ENCODE results near the gene ZSCAN31. TPM values are rescaled to one million over a fixed set of nuclear protein-coding genes. Genes with fewer than 3 reads are reported as not detected.

The ZSCAN31 gene
- total and polyA plus RNA-seq, 7 donors: 1.8 to 10.8 (median 4.8) TPM

- no peak for ATAC-seq
- H3K27ac ChIP-seq: no peak overlapping the region
- peaks cover 26% of the 10 kb centered on the region for H3K4me1 ChIP-seq
- no peaks in the 10 kb centered on the region for H3K9me3 ChIP-seq
- no peaks in the 10 kb centered on the region for H3K27me3 ChIP-seq (ENCODE audit: insufficient read depth in 3 of 3, low read length in 2 of 3)
- intact Hi-C loops (cut with DNase I): loop anchor here (2.0 to 10.0 kb wide), 7 partner anchors 90 to 1170 kb away; partner anchors contain the start of genes ZSCAN26 (in 2 of the 2), ZKSCAN4 (in 1 of the 2) and ZSCAN9 (in 1 of the 2)
- DNase-seq: no peak
- no peak overlapping the region for H3K4me3 ChIP-seq
- peaks cover 0 to 26% of the 10 kb centered on the region in 2 donors for H3K36me3 ChIP-seq (ENCODE audit: insufficient read depth in 1 of 2, low read depth in 1 of 2)
- WGBS, 3 donors: 85 to 88% (median 87%) methylated on average over 6 of the region's 6 CpGs
- TF ChIP-seq, protein P1, sequence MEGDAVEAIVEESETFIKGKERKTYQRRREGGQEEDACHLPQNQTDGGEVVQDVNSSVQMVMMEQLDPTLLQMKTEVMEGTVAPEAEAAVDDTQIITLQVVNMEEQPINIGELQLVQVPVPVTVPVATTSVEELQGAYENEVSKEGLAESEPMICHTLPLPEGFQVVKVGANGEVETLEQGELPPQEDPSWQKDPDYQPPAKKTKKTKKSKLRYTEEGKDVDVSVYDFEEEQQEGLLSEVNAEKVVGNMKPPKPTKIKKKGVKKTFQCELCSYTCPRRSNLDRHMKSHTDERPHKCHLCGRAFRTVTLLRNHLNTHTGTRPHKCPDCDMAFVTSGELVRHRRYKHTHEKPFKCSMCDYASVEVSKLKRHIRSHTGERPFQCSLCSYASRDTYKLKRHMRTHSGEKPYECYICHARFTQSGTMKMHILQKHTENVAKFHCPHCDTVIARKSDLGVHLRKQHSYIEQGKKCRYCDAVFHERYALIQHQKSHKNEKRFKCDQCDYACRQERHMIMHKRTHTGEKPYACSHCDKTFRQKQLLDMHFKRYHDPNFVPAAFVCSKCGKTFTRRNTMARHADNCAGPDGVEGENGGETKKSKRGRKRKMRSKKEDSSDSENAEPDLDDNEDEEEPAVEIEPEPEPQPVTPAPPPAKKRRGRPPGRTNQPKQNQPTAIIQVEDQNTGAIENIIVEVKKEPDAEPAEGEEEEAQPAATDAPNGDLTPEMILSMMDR (IDR thresholded peaks at IDR 0.05): no peak
Observed at GRCh38 chr6:28357036-28357435, 21.1 kb upstream of the ZSCAN31 start.

GRCh38 chr6:28356666-28357020, 20.7 kb upstream of the ZSCAN31 start:
- TF ChIP-seq, protein P1 (IDR thresholded peaks at IDR 0.05): no peak
- ATAC-seq: no peak
- Histone ChIP-seq H3K4me1 (peaks cover 28% of the 10 kb centered on the region), H3K27me3 (ENCODE audit: insufficient read depth in 3 of 3, low read length in 2 of 3) (no peaks in the 10 kb centered on the region), H3K27ac (peak overlapping the region; percentile 92), H3K36me3 (ENCODE audit: insufficient read depth in 1 of 2, low read depth in 1 of 2) (peaks cover 0 to 22% of the 10 kb centered on the region in 2 donors), H3K4me3 (no peak overlapping the region), H3K9me3 (no peaks in the 10 kb centered on the region)
- 71 to 83% (median 72%) methylated on average over 7 of the region's 7 CpGs for WGBS, 3 donors
- intact Hi-C loops (cut with DNase I): loop anchor here (2.0 to 10.0 kb wide), 7 partner anchors 89 to 1169 kb away; partner anchors contain the start of genes ZSCAN26 (in 2 of the 2), ZKSCAN4 (in 1 of the 2) and ZSCAN9 (in 1 of the 2)
- no peak for DNase-seq

DNA sequence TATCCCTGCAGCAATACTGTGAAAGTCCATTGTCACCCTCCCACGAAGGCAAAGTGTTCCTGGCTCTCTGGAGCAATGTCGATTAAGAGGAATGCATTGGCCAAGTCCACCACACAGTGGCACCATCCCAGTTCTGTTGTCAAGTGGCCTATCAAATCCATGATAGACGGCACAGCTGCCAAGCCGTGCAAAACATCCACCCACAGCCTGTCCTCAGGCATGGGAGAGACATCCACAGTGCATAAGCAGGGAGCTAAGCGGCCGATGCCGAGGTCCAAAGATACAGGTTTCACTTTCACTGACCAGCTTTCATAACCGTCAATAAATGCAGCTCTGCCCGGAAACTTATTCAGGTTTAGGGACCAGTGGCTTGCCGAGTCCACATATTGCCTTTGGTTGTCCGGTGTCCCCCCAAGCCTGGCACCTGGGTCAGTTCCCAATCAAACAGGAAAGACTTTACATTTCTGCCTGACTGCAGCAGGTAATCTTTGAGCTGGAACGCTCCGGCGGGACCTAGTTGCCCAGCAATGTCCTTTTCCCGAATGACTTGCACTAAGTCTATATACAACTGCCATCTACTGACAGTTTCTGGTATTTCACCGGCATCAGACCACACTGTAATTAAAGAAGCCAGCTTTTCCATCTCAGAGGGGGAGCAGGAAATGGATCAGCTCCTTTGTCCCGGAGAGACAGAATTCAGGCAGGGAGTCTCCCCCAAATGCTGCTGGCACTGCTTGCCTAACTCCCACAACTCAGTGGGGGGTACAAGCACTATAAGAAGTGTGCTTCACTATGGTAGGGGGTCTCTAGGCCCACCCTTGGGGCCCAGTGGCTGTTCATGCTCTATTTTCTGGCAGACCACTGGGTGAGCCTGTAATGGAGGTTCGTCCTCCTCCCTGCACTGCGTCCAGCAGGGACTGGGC, 20.1 kb upstream of the ZSCAN31 start:
- peaks cover 0 to 16% of the 10 kb centered on the region in 2 donors for H3K36me3 ChIP-seq (ENCODE audit: insufficient read depth in 1 of 2, low read depth in 1 of 2)
- ATAC-seq (peak; percentile 82 to 97 (median 90)), DNase-seq (peak; percentile 59 to 72)
- peak overlapping the region; percentile 91 for H3K4me3 ChIP-seq
- intact Hi-C loops (cut with DNase I): loop anchor here (2.0 to 10.0 kb wide), 7 partner anchors 89 to 1169 kb away; partner anchors contain the start of genes ZSCAN26 (in 2 of the 2), ZKSCAN4 (in 1 of the 2) and ZSCAN9 (in 1 of the 2)
- peaks cover 34% of the 10 kb centered on the region for H3K4me1 ChIP-seq
- peak overlapping the region; percentile 92 for H3K27ac ChIP-seq
- TF ChIP-seq, protein P1 (IDR thresholded peaks at IDR 0.05): peak; percentile 77
- WGBS, 3 donors: 1 to 2% (median 2%) methylated on average over 19 of the region's 19 CpGs
- no peaks in the 10 kb centered on the region for H3K9me3 ChIP-seq
- no peaks in the 10 kb centered on the region for H3K27me3 ChIP-seq (ENCODE audit: insufficient read depth in 3 of 3, low read length in 2 of 3)

DNA sequence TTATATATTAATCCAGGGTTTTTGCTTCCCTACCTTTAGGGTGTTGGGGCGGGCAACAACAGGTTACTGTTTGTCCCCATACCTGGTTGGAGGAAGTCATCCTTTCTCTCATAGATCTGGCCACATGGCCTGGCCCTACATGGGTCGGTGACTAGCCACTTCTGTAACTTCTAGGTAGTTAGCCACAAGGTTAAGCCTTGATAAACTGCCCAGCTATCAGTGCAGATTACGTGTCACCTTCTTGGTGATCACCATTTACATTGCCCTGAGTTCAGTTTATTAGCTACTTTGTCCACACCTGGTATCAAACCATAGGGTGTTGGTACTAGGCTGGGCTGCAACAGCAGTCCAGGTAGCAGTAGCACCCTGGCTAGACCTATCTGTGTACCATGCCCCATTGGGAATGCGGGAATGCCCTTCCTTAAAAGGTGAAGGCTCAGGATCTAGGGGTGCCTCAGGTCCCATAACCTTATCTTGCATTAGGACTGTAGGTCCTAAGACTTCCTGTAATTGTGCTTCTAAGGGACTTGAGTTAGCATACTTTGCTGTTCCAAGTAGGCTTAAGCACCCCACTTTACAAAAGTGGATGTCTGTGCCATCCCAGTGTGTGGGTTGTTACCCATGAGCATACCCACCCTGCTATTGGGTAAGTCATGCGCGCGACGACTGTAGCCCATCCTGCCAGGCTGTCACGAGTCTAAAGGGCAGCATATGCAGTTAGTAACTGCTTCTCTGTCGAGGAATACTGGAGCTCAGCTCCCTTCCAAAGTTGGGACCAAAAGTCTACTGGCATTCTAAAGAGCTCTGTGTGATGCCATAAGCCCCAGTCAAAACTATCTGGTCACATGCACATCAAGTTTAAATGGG, 19.0 kb upstream of the ZSCAN31 start:
- Histone ChIP-seq H3K36me3 (ENCODE audit: insufficient read depth in 1 of 2, low read depth in 1 of 2) (peaks cover 0 to 5% of the 10 kb centered on the region in 2 donors), H3K27ac (peak overlapping the region; percentile 92), H3K4me3 (peak overlapping the region; percentile 91), H3K27me3 (ENCODE audit: insufficient read depth in 3 of 3, low read length in 2 of 3) (no peaks in the 10 kb centered on the region), H3K4me1 (peaks cover 40% of the 10 kb centered on the region), H3K9me3 (no peaks in the 10 kb centered on the region)
- intact Hi-C loops (cut with DNase I): loop anchor here (5.0 to 10.0 kb wide), 6 partner anchors 88 to 1168 kb away; partner anchors contain the start of genes ZSCAN26 (in 2 of the 2), ZKSCAN4 (in 1 of the 2) and ZSCAN9 (in 1 of the 2)
- DNase-seq (no peak), ATAC-seq (peak in 1 of 4 donors; percentile 5)
- TF ChIP-seq, protein P1 (IDR thresholded peaks at IDR 0.05): no peak
- WGBS, 3 donors: 74 to 83% (median 81%) methylated on average over 10 of the region's 10 CpGs
